Immature natural killer cell (primary cell): ENCODE measurements around the gene TATDN3. TPM values are rescaled to one million over a fixed set of nuclear protein-coding genes. Genes with fewer than 3 reads are reported as not detected.
A peak's percentile ranks its signal among the peaks of the same experiment; 100 is the strongest.

ENCODE experiments used
- DNase-seq, 3 donors: peaks; one replicate each; pipeline ENCODE4 v3.0.0; 2022; ENCODE audit warnings: mixed read lengths in 1 of 3
- H3K27ac Mint-ChIP-seq, 6 donors: one replicate each; pipeline ENCODE4 v1.8.0; 2020; ENCODE audit warnings: mixed read lengths in 6 of 6, mild to moderate bottlenecking in 5 of 6, inconsistent platforms in 4 of 6, moderate library complexity in 3 of 6
- H3K27me3 Mint-ChIP-seq, 3 donors: one replicate each; pipeline ENCODE4 v1.8.0; 2020 to 2021; ENCODE audit warnings: low read depth in 3 of 3, mild to moderate bottlenecking in 3 of 3, mixed read lengths in 3 of 3, moderate library complexity in 3 of 3, inconsistent platforms in 1 of 3
- H3K36me3 Mint-ChIP-seq, 3 donors: one replicate each; pipeline ENCODE4 v1.8.0; 2020; ENCODE audit warnings: mixed read lengths in 3 of 3, inconsistent platforms in 2 of 3, mild to moderate bottlenecking in 2 of 3
- H3K4me1 Mint-ChIP-seq, 2 donors: one replicate each; pipeline ENCODE4 v1.8.0; 2020; ENCODE audit warnings: inconsistent platforms in 2 of 2, mild to moderate bottlenecking in 2 of 2, mixed read lengths in 2 of 2, moderate library complexity in 1 of 2
- H3K4me3 Mint-ChIP-seq, 5 donors: one replicate each; pipeline ENCODE4 v1.8.0; 2020; ENCODE audit warnings: mild to moderate bottlenecking in 5 of 5, mixed read lengths in 5 of 5, inconsistent platforms in 3 of 5, moderate library complexity in 3 of 5
- H3K9me3 Mint-ChIP-seq, 6 donors: one replicate each; pipeline ENCODE4 v1.8.0; 2020; ENCODE audit warnings: mild to moderate bottlenecking in 6 of 6, mixed read lengths in 6 of 6, inconsistent platforms in 4 of 6, moderate library complexity in 3 of 6
- polyA plus RNA-seq, 3 donors: library from polyadenylated mRNA; unstranded; fragments of 300-500 nt; fragmentation: Illumina TruSeq; gene quantifications; one replicate each; pipeline ENCODE4 v1.2.3, GENCODE V29; 2021

Gene TATDN3, protein sequence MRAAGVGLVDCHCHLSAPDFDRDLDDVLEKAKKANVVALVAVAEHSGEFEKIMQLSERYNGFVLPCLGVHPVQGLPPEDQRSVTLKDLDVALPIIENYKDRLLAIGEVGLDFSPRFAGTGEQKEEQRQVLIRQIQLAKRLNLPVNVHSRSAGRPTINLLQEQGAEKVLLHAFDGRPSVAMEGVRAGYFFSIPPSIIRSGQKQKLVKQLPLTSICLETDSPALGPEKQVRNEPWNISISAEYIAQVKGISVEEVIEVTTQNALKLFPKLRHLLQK
- polyA plus RNA-seq = 10 to 100 TPM in 2 of 3 donors, 1 to 10 TPM in 1; 8.5 to 14.8 (median 14.6) TPM

DNA sequence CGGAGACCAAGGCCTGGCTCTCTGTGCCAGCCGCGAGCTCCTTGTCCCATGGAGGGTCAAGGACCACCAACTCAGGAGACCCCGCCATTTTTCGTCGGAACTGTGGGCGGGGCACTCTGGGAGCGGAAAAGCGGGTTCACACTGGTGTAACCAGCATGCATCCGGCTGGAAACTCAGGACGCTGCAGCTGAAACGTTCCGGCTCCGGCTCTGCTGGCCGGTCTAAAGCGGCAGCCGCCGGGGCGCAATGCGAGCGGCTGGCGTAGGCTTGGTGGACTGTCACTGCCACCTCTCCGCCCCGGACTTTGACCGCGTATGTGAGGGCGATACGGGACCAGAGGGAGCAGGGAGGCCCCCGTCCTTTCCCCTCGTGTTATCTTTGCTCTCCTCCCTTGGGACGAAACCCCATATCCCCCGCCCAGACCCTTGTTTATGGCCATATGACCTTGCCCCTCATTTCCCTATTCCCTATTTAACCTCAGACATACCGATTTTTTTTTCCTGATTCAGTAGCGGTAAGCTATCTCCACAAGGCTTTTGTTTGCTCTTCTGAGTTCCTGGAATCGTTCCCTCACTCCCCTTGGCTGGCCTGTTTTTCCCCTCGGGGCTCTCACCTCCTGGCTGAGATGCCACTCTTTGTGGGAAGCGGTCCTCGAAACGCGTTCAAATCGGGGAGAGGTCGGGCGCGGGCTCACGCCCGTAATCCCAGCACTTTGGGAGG, at the start of gene TATDN3, which contains the start of gene NSL1:
TATDN3 (plus strand) TSS at position 219 of the 720 bp plus-strand sequence; CDS start at position 247, 28 bp downstream.
NSL1 (minus strand) TSS at position 102 of the 720 bp plus-strand sequence; CDS start at position 88, 14 bp downstream.
- Mint-ChIP-seq H3K36me3 (peaks cover 7 to 11% (median 10%) of the 10 kb centered on the region in 3 donors), H3K4me3 (peak within 1 kb of the TSS; percentile 90 to 100 (median 96)), H3K27ac (peak within 1 kb of the TSS; percentile 74 to 99 (median 92)), H3K4me1 (peaks cover 37 to 59% of the 10 kb centered on the region in 2 donors), H3K9me3 (no peaks in the 10 kb centered on the region), H3K27me3 (peaks cover 12 to 15% (median 12%) of the 10 kb centered on the region in 3 donors)
- peak; percentile 89 to 93 (median 91) for DNase-seq

DNA sequence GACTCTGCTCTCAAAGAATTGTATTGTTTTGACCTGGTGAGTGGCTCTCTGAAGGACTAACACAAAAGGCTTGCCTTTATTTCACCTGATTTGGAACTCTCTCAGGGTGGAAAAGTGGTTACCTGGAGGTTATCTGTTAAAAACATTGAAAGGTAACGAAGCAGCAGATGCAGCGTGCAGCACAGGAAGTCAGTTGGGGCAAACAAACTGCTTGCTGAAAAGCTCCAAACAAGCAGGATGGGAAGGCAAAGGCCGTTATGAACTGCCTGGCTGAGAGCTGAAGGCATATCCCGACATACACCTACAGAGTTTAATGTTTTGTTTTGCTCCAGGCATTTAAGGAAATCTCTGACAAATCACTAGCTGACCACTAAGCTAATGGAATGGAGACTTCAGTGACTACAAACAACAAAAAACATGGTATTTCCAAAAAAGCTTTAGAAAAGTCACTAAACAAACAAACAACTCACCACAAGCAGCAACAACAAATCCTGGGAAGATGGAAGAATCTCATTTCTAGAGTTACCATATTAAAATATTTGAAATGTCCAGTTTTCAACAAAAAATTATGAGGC, 47.7 kb upstream of the TATDN3 start:
- peaks cover 3 to 13% of the 10 kb centered on the region in 2 donors for H3K4me1 Mint-ChIP-seq
- H3K27me3 Mint-ChIP-seq = no peaks in the 10 kb centered on the region
- peaks cover 0 to 3% (median 0%) of the 10 kb centered on the region in 6 donors for H3K9me3 Mint-ChIP-seq
- no peak for DNase-seq
- H3K36me3 Mint-ChIP-seq = peaks cover 12 to 16% (median 13%) of the 10 kb centered on the region in 3 donors
- H3K4me3 Mint-ChIP-seq = no peak overlapping the region
- no peak overlapping the region for H3K27ac Mint-ChIP-seq

DNA sequence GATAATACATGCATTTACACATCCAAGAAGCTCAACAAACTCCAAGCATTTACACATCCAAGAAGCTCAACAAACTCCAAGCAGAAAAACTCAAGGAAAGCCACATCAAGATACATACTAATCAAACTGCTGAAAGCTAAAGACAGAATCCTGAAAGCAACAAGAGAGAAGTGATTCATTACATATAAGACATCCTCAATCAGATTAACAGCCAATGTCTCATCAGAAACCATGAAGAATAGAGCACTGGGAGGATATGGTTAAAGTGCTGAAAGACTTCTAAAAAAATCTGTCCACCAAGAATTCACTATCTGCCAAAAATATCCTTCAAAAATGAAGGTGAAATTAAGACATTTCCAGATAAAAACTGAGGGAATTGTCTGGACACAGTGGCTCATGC, 46.4 kb upstream of the TATDN3 start:
- no peak for DNase-seq
- peaks cover 2 to 21% of the 10 kb centered on the region in 2 donors for H3K4me1 Mint-ChIP-seq
- no peak overlapping the region for H3K27ac Mint-ChIP-seq
- no peak overlapping the region for H3K4me3 Mint-ChIP-seq
- peaks cover 0 to 2% (median 0%) of the 10 kb centered on the region in 3 donors for H3K27me3 Mint-ChIP-seq
- H3K36me3 Mint-ChIP-seq = peaks cover 12 to 16% (median 13%) of the 10 kb centered on the region in 3 donors
- H3K9me3 Mint-ChIP-seq = peaks cover 0 to 3% (median 0%) of the 10 kb centered on the region in 6 donors

DNA sequence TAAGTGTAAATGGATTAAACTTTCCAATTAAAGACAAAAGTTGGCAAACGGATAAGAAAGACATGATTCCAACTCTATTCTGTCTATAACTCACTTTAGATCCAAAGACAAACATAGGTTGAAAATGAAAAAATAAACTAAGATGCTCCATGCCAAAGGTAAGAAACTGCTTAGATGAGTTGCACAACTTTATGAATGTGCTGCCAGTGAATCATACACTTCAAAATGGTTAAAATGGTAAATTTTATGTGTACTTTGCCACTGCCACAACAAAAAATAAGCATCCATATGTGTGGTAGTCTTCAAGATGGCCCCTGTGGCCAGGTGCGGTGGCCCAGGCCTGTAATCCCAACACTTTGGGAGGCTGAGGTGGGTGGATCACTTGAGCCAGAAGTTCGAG, 45.1 kb upstream of the TATDN3 start:
- H3K27me3 Mint-ChIP-seq = peaks cover 0 to 2% (median 0%) of the 10 kb centered on the region in 3 donors
- H3K27ac Mint-ChIP-seq = no peak overlapping the region
- no peak for DNase-seq
- peaks cover 0 to 2% (median 0%) of the 10 kb centered on the region in 6 donors for H3K9me3 Mint-ChIP-seq
- H3K36me3 Mint-ChIP-seq = peaks cover 7 to 11% (median 9%) of the 10 kb centered on the region in 3 donors
- peaks cover 0 to 17% of the 10 kb centered on the region in 2 donors for H3K4me1 Mint-ChIP-seq
- H3K4me3 Mint-ChIP-seq = no peak overlapping the region

DNA sequence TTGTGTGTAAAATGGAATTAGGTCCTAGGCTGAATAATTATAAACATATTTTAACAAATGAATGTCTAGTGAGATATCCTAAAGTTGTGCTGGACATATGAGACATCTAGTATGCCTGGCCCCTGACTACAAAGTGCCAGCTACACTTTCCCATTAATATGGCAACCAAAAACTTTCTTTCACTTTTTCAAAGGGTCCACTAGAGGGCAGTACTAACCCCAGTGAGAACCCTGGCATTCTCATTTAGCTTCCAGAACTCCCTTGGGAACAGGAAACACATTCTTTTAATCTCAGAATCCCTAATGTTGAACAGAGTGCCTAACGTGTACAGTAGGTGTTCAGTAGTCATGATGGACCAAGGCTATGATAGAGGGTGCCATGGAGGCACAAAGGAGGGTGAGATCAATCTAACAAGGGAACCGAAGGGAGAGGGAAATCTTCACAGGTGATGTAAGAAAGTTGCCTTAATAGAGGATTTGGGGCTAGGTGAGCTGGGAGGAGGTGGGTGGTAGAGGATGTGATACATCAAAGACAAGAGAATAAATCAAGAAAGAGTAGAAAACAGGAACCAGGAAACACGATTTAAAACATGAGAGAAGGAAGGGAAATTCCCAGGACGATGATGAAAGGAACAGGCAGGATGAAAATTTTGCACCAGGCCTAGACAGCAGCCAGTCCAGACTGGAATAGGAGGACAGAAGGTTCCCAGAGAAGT, 41.7 kb upstream of the TATDN3 start:
- H3K4me1 Mint-ChIP-seq = peaks cover 17 to 36% of the 10 kb centered on the region in 2 donors
- peaks cover 0 to 3% (median 0%) of the 10 kb centered on the region in 3 donors for H3K36me3 Mint-ChIP-seq
- peak overlapping the region in 3 of 6 donors; percentile 4 to 50 (median 32) for H3K27ac Mint-ChIP-seq
- H3K9me3 Mint-ChIP-seq = no peaks in the 10 kb centered on the region
- no peak overlapping the region for H3K4me3 Mint-ChIP-seq
- H3K27me3 Mint-ChIP-seq = peaks cover 0 to 4% (median 1%) of the 10 kb centered on the region in 3 donors
- DNase-seq = peak in 2 of 3 donors; percentile 20 to 28

DNA sequence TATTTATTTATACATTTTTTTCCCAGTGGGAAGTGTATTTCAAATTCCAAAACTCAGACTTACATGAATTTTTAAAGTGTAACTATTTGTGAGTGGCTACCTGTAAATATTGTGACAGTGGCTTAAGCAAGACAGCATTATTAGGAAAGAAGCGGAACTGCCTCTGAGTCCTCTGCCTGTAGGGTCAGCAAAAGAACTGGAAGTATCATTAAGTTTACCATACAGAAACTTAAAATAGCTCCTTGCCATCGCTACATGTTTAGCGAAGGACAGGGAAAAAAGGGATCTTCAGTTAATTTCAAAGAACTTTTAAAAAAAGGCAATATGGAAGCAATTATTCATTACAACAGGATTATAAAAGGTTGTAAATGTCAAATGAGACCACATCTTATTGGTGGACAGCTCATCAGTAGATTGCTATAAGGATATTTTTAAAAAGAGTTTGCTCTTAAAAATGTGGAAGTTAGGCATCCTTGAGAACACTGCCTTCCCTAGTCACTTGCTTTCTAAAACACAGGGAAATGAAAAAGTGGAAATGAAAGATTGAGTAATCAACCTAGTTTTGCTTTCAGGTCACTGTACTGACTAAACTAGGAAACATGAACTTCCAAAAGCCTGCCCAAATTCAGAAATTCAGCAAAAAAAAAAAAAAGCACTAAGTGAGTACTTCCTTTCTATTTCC, 39.3 kb upstream of the TATDN3 start:
- Mint-ChIP-seq H3K9me3 (no peaks in the 10 kb centered on the region), H3K36me3 (no peaks in the 10 kb centered on the region), H3K4me1 (peaks cover 17 to 36% of the 10 kb centered on the region in 2 donors), H3K27ac (no peak overlapping the region), H3K27me3 (peaks cover 0 to 4% (median 1%) of the 10 kb centered on the region in 3 donors), H3K4me3 (no peak overlapping the region)
- DNase-seq = no peak

DNA sequence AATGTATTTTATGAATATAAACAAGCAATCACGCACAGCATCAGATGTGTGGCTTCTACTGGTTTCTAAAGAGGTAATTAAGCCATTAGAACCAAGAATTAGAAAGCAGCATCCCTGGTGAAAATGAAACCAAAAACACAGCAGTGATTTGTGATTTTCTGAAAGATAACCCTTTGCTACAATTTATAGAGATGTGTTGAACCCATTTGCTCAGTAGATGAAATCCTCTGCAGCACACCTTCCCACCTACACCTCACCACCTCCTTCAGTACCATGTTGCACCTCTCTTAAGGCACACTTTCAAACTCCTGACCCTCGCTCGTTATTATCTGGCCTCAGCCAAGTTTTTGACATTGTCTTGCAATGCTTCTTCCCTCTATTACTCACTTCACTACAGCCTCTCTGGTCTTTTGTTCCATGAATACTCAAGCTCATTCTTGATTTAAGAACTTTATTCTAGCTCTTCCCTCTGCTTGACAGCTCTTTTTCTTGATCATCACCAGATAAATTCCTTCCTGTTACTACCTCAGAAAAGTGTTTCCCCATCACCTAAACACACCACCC, 38.7 kb upstream of the TATDN3 start:
- Mint-ChIP-seq H3K27me3 (peaks cover 0 to 4% (median 1%) of the 10 kb centered on the region in 3 donors), H3K36me3 (no peaks in the 10 kb centered on the region), H3K9me3 (no peaks in the 10 kb centered on the region), H3K4me1 (peaks cover 17 to 36% of the 10 kb centered on the region in 2 donors), H3K27ac (peak overlapping the region in 2 of 6 donors; percentile 29 to 37), H3K4me3 (peak overlapping the region in 2 of 5 donors; percentile 3 to 20)
- DNase-seq = no peak

DNA sequence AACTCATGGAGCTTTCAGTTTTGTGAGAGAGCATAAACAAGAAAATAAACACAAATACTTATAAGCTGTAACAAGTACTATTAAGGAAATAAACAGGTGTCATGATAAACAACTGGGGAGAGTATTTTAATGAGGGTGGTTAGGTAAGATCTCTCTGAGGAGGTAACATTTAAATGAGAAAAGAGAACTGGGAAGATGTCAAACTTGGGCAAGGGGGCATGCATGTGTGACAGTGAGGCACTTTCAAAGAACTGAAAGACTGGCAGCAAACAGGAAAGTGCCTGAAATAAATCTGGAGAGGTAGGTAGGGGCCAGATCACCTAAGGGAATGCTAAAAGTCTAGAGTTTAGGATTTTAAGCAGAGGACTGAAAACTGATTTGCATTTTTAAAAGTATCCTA, 37.9 kb upstream of the TATDN3 start:
- Mint-ChIP-seq H3K9me3 (no peaks in the 10 kb centered on the region), H3K27me3 (peaks cover 0 to 4% (median 1%) of the 10 kb centered on the region in 3 donors), H3K36me3 (no peaks in the 10 kb centered on the region), H3K4me3 (peak overlapping the region in 2 of 5 donors; percentile 8 to 33), H3K27ac (peak overlapping the region in 3 of 6 donors; percentile 8 to 49 (median 21)), H3K4me1 (peaks cover 17 to 36% of the 10 kb centered on the region in 2 donors)
- DNase-seq = no peak

DNA sequence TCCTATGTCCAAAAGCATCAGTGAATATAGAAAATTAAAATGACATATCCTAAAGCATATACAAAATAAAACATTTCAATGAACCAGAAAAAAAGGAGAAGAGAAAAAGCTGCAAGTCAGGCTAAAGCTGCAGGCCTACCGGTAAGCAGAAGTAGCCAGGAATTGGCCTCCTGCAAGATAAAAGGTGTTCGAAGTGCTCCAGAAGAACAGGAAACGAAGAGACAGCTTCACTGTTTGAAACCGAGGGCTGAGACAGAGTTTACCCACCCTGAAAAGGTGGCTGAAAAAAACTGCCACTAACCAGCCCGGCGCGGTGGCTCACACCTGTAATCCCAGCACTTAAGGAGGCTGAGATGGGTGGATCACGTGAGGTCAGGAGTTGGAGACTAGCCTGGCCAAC, 37.5 kb upstream of the TATDN3 start:
- Mint-ChIP-seq H3K4me3 (peak overlapping the region in 2 of 5 donors; percentile 8 to 33), H3K36me3 (no peaks in the 10 kb centered on the region), H3K27ac (peak overlapping the region in 3 of 6 donors; percentile 8 to 49 (median 21)), H3K4me1 (peaks cover 17 to 36% of the 10 kb centered on the region in 2 donors), H3K27me3 (peaks cover 0 to 4% (median 1%) of the 10 kb centered on the region in 3 donors), H3K9me3 (no peaks in the 10 kb centered on the region)
- DNase-seq = no peak

DNA sequence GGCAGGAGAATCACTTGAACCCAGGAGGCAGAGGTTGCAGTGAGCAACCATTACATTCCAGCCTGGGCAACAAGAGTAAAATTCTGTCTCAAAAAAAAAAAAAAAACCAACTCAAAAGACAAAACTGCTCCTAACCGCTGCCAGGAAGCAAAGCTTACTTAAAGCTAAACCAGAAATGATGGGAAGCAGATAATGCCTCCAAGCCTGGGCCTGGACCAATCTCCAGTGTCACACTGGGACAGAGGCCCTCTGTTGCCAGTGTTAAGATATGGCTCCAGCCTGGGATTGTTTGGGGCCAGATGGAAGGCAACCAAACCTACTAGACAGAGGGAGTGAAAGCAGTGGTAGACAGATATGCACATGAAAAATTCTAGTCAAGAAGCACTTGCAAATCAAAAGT, 37.0 kb upstream of the TATDN3 start:
- no peak for DNase-seq
- no peaks in the 10 kb centered on the region for H3K9me3 Mint-ChIP-seq
- no peak overlapping the region for H3K4me3 Mint-ChIP-seq
- H3K27ac Mint-ChIP-seq = peak overlapping the region in 1 of 6 donors; percentile 53
- peaks cover 17 to 34% of the 10 kb centered on the region in 2 donors for H3K4me1 Mint-ChIP-seq
- H3K36me3 Mint-ChIP-seq = no peaks in the 10 kb centered on the region
- H3K27me3 Mint-ChIP-seq = peaks cover 0 to 4% (median 1%) of the 10 kb centered on the region in 3 donors

DNA sequence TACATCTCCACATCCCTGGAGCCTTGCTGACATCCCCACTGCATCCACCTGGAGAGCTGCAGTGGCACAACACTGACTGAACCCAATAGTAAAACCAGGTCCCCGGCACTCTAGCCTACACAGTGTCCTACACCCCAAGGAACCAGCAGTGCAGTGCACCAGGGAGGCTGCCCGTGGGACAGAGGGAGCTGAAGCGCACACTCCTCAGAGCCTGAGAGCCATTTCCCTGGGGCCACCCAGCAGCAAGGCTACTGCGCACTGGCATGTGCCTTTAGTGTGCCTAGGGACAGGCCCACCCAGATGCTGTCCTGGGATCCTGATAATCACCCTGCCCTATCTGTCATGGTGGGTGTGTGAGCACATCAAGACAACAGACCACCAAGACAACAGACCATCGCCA, 32.0 kb upstream of the TATDN3 start:
- Mint-ChIP-seq H3K27me3 (peaks cover 0 to 1% (median 0%) of the 10 kb centered on the region in 3 donors), H3K36me3 (peaks cover 4 to 26% (median 10%) of the 10 kb centered on the region in 3 donors), H3K4me1 (peaks cover 2 to 22% of the 10 kb centered on the region in 2 donors), H3K4me3 (no peak overlapping the region), H3K9me3 (no peaks in the 10 kb centered on the region), H3K27ac (no peak overlapping the region)
- DNase-seq = no peak

DNA sequence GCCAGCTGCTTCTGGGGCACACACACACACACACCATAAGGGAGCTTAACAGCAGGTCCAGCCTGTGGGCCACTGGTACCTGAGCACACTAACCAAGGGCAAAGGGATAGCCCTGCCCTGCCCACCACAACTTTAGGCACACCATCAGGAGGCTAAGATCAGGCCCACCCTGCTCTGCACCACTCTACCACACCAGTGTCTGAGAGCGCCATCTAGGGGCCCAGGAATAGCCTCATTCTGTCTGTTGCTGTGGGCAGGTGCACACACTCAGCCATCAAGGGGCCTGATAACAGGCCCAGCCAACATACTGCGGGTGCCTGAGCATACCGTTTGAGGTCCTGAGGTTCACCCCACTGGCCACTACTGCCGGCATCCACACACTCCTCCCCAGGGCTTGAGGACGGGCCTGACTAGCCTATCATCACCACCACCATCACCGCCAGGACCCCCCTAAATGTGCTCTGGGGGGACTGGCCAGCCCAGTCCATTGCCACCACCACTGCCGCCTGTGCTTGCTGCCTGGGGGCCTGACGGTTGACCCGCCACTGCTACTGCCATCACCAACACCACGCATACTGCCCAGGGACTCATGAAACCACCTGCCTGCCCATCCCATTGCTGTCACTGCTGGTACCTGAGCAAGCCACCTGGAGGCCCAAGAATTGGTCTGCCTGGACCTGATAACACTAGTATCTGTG, 31.4 kb upstream of the TATDN3 start:
- peaks cover 4 to 32% (median 10%) of the 10 kb centered on the region in 3 donors for H3K36me3 Mint-ChIP-seq
- H3K4me1 Mint-ChIP-seq = peaks cover 4 to 28% of the 10 kb centered on the region in 2 donors
- peak in 2 of 3 donors; percentile 1 to 9 for DNase-seq
- H3K9me3 Mint-ChIP-seq = no peaks in the 10 kb centered on the region
- peak overlapping the region in 1 of 6 donors; percentile 14 for H3K27ac Mint-ChIP-seq
- H3K27me3 Mint-ChIP-seq = no peaks in the 10 kb centered on the region
- H3K4me3 Mint-ChIP-seq = no peak overlapping the region
